ENCODE measurements around the gene NOC3L.

Gene NOC3L

DNA sequence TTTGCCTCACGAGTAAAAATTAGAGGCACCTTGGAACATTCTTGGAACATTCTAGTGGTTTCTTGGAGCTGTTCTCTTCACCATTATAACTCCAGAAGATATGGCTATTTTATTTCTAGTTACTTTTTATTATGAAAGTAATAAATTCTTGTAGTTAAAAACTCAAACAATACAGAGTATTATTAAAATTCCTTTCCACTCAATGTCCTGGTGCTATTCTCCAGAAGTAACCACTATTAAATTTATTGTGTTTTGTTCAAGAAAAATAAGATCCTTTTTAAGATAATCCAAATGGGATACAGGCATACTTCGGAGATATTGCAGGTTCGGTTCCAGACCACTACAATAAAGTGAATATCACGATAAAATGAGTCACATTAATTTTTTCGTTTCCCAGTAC, 68.6 kb downstream of the NOC3L start:
- DNase-seq: no peak

DNA sequence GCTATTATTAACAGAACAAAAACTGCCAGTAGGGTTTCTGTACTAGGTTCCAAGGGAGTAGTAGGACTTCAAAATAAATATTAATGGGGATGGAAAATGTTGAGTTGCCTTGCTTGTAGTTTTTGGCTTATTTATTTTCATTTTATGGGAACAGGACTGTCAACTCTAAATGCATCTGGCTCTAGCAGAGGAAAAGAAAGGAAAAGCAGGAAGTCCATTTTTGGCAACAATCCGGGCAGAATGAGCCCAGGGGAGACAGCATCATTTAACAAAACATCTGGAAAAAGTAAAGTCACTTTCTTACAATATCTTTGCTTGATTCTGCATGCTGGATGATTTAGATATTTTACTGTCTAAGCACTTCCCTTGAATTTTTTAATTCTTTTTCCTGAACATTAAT, 69.4 kb downstream of the NOC3L start:
- DNase-seq: no peak

DNA sequence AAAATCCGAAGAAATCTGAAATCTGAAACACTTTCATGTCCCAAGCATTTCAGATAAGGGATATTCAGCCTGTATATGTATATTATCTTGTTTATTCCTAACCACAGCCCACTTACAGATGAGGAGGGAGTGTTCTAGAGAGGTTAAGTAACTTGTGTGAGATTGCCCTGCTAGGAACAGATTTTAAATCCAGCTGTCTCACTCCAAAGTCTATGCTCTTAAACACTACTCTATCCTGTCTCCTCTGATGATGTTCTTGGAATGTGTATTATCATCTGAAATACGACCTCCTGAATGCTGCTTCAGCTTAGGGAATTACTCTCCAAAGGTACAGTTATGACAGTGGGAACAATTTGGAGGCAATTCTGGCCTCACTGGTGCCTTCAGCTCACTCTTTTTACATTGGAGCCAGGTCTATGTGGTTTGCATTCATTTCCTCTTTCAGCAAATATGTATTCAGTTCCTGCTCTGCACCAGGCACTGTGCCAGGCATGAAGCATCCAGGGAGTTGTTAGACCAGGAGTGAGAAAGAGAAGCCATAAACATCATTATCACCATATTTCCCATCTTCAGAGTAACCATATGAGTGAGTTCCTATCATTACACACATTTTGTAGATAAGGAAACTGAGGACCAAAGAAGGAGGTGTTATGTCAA, 70.2 kb downstream of the NOC3L start:
- DNase-seq: no peak

DNA sequence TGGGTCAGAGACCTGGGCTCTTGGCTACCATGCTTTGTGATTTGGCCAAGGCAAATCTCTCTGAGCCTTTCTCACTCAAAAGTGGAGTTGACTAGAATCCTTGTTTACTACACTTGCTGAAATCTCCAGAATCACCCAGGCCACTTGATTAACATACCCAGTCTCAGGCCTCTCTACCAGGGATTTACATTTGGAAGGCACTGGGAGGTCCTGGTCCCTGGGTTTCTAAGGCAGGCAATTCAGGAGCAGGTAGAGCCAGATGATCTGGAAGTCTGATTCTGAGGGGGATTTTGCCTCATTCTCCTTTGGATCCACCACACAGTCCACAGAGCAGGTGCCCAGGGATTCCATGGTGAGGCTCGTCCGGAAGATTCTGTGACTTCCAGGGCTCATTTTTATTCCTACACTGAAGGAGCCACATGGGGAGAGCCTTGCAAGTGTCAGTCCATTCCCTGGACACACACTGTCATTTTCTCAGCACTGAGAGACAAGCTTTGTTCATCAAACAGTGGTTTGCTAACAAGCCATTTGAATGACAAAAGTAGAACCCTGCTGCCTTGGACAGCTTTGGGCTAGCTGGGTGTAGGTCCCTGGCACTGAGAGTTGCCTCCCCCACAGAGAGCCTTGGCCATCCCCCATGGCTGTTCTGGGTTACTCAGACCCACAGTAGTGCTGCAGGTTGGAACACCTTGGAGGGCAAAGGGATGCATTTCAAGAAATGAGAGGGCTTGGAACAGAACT, 74.2 kb downstream of the NOC3L start:
- DNase-seq: no peak

DNA sequence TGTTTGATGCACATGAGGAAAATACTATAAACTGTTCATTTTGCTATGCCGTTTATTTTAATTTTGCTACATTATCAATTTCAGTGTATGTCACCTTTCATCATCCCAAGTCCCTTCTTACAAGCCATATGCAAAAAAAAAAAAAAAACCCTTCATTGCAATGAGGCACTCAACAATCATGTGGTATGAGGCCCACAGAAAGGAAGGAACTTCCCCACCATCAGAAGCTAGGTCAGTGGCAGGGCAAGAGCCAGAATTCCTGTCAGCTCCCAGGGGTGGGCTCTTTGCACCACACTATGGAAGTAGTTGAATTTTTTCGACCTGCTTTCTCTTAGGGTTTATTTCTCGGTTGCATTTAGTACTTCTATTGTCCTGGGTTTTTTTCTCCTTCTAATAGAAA, 75.4 kb downstream of the NOC3L start:
- DNase-seq: no peak

DNA sequence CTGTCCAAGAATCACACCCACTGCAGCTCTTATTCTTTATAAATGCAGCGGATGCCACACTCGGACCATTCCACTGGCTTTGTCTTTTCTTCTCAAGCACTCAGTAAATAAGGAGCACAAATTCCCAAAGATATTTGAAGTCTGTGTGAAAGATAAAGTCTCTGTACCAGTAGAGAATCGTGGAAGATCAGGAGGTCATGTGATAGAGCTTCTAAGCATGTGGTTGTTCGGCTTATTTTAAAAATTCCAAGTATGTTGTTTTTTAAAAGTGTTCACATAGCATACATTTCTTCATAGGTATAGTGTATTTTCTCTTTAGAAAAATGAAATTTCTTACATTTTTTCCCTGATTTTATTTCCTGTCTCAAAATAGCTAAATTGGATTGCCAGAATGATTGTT, 75.8 kb downstream of the NOC3L start:
- DNase-seq: no peak

DNA sequence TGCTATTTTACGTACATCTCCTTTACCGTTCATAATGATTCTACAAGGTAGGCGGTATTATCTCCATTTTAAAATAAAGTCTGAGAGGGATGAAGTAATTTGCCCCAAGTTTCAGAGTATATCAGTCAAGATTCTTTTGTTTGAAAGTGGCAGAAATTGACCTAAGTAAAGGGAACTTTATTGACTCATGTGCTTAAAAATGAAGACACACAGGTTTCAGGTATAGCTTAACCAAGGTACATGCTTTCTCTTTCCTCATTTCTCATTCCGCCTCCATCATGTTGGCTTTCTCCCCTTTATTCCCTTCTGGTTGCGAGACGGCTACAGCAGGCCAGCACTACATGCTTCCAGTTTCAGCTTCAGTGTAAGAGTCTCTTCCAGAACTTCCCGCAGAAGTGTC, 77.5 kb downstream of the NOC3L start:
- no peak for DNase-seq

All from NCI-H748 treated with DMSO at 0.1 percent for 48 hours (cell line).